Mammary epithelial cell (primary cell): ENCODE measurements around the gene CHRND.

Source experiments
- EZH2 ChIP-seq: IDR thresholded peaks from 2 replicates; pipeline ENCODE4 v1.6.1; 2012; ENCODE audit warnings: low read length, inconsistent platforms, borderline replicate concordance
- TF ChIP-seq, protein P1 (sequence below), 2 donors: IDR thresholded peaks in 1 of 2; conservative IDR thresholded peaks in 1 of 2; 2 replicates each; pipeline ENCODE4 v1.5.1; 2011 to 2012; ENCODE audit warnings: inconsistent platforms in 2 of 2, low read length in 2 of 2, mild to moderate bottlenecking in 2 of 2, control low read depth in 1 of 2, low read depth in 1 of 2; ENCODE audit not compliant: insufficient read depth in 1 of 2; ENCODE audit errors: extremely low read depth in 1 of 2

- TF ChIP-seq, protein P1, sequence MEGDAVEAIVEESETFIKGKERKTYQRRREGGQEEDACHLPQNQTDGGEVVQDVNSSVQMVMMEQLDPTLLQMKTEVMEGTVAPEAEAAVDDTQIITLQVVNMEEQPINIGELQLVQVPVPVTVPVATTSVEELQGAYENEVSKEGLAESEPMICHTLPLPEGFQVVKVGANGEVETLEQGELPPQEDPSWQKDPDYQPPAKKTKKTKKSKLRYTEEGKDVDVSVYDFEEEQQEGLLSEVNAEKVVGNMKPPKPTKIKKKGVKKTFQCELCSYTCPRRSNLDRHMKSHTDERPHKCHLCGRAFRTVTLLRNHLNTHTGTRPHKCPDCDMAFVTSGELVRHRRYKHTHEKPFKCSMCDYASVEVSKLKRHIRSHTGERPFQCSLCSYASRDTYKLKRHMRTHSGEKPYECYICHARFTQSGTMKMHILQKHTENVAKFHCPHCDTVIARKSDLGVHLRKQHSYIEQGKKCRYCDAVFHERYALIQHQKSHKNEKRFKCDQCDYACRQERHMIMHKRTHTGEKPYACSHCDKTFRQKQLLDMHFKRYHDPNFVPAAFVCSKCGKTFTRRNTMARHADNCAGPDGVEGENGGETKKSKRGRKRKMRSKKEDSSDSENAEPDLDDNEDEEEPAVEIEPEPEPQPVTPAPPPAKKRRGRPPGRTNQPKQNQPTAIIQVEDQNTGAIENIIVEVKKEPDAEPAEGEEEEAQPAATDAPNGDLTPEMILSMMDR (conservative IDR thresholded peaks at IDR 0.05 in 1 of 2, IDR thresholded peaks at IDR 0.05 in 1 of 2; ENCODE audit: extremely low read depth in 1 of 2, insufficient read depth in 1 of 2, low read depth in 1 of 2, low read length in 2 of 2): no peak
- TF ChIP-seq EZH2: no peak
Observed at GRCh38 chr2:232539298-232540231, 13.6 kb downstream of the CHRND start, which contains the start of gene CHRNG.
